GM18907 (cell line): Measurements from ENCODE around the gene PDE4DIP.
A peak's percentile ranks its signal among the peaks of the same experiment; 100 is the strongest.
"Not testable (repeated sequence)": the region's sequence is repeated elsewhere in the genome, so short reads cannot be mapped to it uniquely, and the experiment has no call there.

Experiments used
- ATAC-seq: cut with Tn5 transposase; IDR thresholded peaks from one replicate; pipeline ENCODE4 v1.9.1; 2021; ENCODE audit warnings: mild to moderate bottlenecking, moderate library complexity; ENCODE audit not compliant: unreplicated experiment

The PDE4DIP gene

GRCh38 chr1:148968682-148969081 is 124.5 kb downstream of the PDE4DIP start:
- not testable (repeated sequence) for ATAC-seq

- not testable (repeated sequence) for ATAC-seq
Observed at GRCh38 chr1:148969126-148969525, 124.9 kb downstream of the PDE4DIP start.

GRCh38 chr1:148975453-148975852 is 131.2 kb downstream of the PDE4DIP start:
- peak; percentile 70 for ATAC-seq

- ATAC-seq = peak; percentile 71
Observed at GRCh38 chr1:148975866-148976537, 131.8 kb downstream of the PDE4DIP start.

- ATAC-seq = not testable (repeated sequence)
Observed at GRCh38 chr1:148977785-148978184, 133.6 kb downstream of the PDE4DIP start.

GRCh38 chr1:148989378-148989777 is 145.2 kb downstream of the PDE4DIP start:
- ATAC-seq = not testable (repeated sequence)

GRCh38 chr1:148990233-148990788 is 146.1 kb downstream of the PDE4DIP start:
- ATAC-seq = not testable (repeated sequence)

- ATAC-seq = not testable (repeated sequence)
Observed at GRCh38 chr1:148991818-148992217, 147.6 kb downstream of the PDE4DIP start.

GRCh38 chr1:148992364-148992763 is 148.1 kb downstream of the PDE4DIP start:
- not testable (repeated sequence) for ATAC-seq

GRCh38 chr1:148996449-148997224 is 152.4 kb downstream of the PDE4DIP start:
- not testable (repeated sequence) for ATAC-seq

GRCh38 chr1:148997405-148997804 is 153.2 kb downstream of the PDE4DIP start:
- not testable (repeated sequence) for ATAC-seq

- not testable (repeated sequence) for ATAC-seq
Observed at GRCh38 chr1:149002664-149003063, 158.4 kb downstream of the PDE4DIP start.

- not testable (repeated sequence) for ATAC-seq
Observed at GRCh38 chr1:149008326-149008725, 164.1 kb downstream of the PDE4DIP start.

GRCh38 chr1:149008769-149009168 is 164.5 kb downstream of the PDE4DIP start:
- ATAC-seq = not testable (repeated sequence)

GRCh38 chr1:149009761-149010160 is 165.5 kb downstream of the PDE4DIP start:
- not testable (repeated sequence) for ATAC-seq

- ATAC-seq = not testable (repeated sequence)
Observed at GRCh38 chr1:149012599-149012998, 168.4 kb downstream of the PDE4DIP start.

GRCh38 chr1:149013513-149013912 is 169.3 kb downstream of the PDE4DIP start:
- ATAC-seq = not testable (repeated sequence)

- ATAC-seq = not testable (repeated sequence)
Observed at GRCh38 chr1:149015522-149015921, 171.3 kb downstream of the PDE4DIP start.

GRCh38 chr1:149016626-149017025 is 172.4 kb downstream of the PDE4DIP start:
- ATAC-seq = not testable (repeated sequence)

- ATAC-seq = not testable (repeated sequence)
Observed at GRCh38 chr1:149018577-149018976, 174.3 kb downstream of the PDE4DIP start.

- ATAC-seq = not testable (repeated sequence)
Observed at GRCh38 chr1:149024327-149024726, 180.1 kb downstream of the PDE4DIP start.

GRCh38 chr1:149033916-149034315 is 189.7 kb downstream of the PDE4DIP start:
- not testable (repeated sequence) for ATAC-seq
